Body of pancreas (tissue), 4 donors: ENCODE results near the gene BSDC1. TPM values are rescaled to one million over a fixed set of nuclear protein-coding genes. Genes with fewer than 3 reads are reported as not detected.

Source experiments
- ATAC-seq: fragments of 150-250 bp; one replicate; pipeline ENCODE4 v1.9.1; 2016
- DNase-seq, 4 donors: peaks; one replicate each; pipeline ENCODE4 v3.0.0-alpha.2; 2019
- H3K27ac ChIP-seq, 4 donors: fragments of 200-600 bp; sonication (generic); 1 replicate in 3 of 4; 2 replicates in 1 of 4; pipeline versions ENCODE4 v1.5.1 to v1.6.1; 2016 to 2019; ENCODE audit warnings: mild to moderate bottlenecking in 1 of 4, mixed read lengths in 1 of 4, moderate library complexity in 1 of 4
- H3K27me3 ChIP-seq, 2 donors: fragments of 200-600 bp; sonication (generic); one replicate each; pipeline ENCODE4 v1.6.0; 2016; ENCODE audit warnings: mild to moderate bottlenecking in 1 of 2
- H3K36me3 ChIP-seq, 2 donors: fragments of 200-600 bp; sonication (generic); replicated peaks in 1 of 2; 2 replicates each; pipeline ENCODE4 v1.5.1; 2016; ENCODE audit warnings: low read depth in 2 of 2; ENCODE audit not compliant: insufficient read depth in 1 of 2
- H3K4me1 ChIP-seq: fragments of 200-600 bp; sonication (generic); one replicate; pipeline ENCODE4 v1.6.0; 2016
- H3K4me3 ChIP-seq, 2 donors: fragments of 200-600 bp; sonication (generic); 1 replicate in 1 of 2; 2 replicates in 1 of 2; pipeline ENCODE4 v1.5.1; 2016 to 2019
- H3K9me3 ChIP-seq, 3 donors: fragments of 200-600 bp; sonication (generic); 1 replicate in 2 of 3; 2 replicates in 1 of 3; pipeline ENCODE4 v1.5.1; 2016
- POLR2A ChIP-seq, 3 donors: fragments of 450-650 bp; IDR thresholded peaks; one replicate each; pipeline ENCODE4 v1.6.1; 2016; ENCODE audit warnings: antibody characterized with exemption in 3 of 3, mild to moderate bottlenecking in 2 of 3
- WGBS, 2 donors: methylation state at CpG; one replicate each; pipeline ENCODE4 v1.1.5; 2017; 5-methylcytosine and 5-hydroxymethylcytosine counted together
- intact Hi-C: fragments of 100-400 bp; cut with DNase I; formaldehyde crosslinking; loops from one replicate; pipeline ENCODE4 v1.15.1; 2023
- total RNA-seq, 2 donors: library from RNA; depleted of rRNA; stranded (reverse); fragments of >200 nt; gene quantifications; one replicate each; pipeline ENCODE4 v1.1.0, GENCODE V29; 2016
- TF ChIP-seq, protein P1 (sequence below), 7 experiments: fragments of 450-650 bp in 4 of 7; fragments of 200-600 bp in 3 of 7; sonication (generic) in 3 of 7; IDR thresholded peaks; one replicate each; pipeline ENCODE4 v1.5.1; 2016 to 2019; ENCODE audit warnings: antibody characterized with exemption in 7 of 7

BSDC1 gene
- total RNA-seq, 2 donors from 2014 or later, result 53.2 to 83.7 TPM

DNA sequence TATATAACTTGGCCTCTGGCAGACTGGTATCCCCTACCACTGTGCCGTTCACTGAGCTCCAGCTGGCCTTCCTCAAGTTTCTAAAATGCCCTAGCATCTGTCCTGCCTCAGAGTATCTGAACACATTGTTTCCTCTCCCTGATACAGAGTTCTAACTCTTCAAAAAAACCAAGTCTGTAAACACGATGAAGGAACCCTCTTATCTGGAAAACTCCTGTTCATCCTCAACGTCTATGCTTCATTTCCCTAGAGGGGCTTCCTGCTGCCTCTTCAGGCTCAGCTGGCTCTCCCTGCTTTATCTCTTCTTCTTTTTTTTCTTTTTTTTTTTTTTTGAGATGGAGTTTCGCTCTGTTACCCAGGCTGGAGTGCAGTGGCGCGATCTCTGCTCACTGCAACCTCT, 5.6 kb downstream of the BSDC1 start:
- no peak overlapping the region for H3K27ac ChIP-seq
- H3K4me3 ChIP-seq, result no peak overlapping the region
- no peaks in the 10 kb centered on the region for H3K9me3 ChIP-seq
- H3K4me1 ChIP-seq, result peaks cover 24% of the 10 kb centered on the region
- TF ChIP-seq, protein P1, sequence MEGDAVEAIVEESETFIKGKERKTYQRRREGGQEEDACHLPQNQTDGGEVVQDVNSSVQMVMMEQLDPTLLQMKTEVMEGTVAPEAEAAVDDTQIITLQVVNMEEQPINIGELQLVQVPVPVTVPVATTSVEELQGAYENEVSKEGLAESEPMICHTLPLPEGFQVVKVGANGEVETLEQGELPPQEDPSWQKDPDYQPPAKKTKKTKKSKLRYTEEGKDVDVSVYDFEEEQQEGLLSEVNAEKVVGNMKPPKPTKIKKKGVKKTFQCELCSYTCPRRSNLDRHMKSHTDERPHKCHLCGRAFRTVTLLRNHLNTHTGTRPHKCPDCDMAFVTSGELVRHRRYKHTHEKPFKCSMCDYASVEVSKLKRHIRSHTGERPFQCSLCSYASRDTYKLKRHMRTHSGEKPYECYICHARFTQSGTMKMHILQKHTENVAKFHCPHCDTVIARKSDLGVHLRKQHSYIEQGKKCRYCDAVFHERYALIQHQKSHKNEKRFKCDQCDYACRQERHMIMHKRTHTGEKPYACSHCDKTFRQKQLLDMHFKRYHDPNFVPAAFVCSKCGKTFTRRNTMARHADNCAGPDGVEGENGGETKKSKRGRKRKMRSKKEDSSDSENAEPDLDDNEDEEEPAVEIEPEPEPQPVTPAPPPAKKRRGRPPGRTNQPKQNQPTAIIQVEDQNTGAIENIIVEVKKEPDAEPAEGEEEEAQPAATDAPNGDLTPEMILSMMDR (IDR thresholded peaks at IDR 0.05), result no peak
- TF ChIP-seq POLR2A (IDR thresholded peaks at IDR 0.05), result no peak
- WGBS, 2 donors, result 81 to 82% methylated on average over 4 to 6 of the region's 6 CpGs
- intact Hi-C loops, result no loop called here
- peaks cover 0 to 32% of the 10 kb centered on the region in 2 donors for H3K36me3 ChIP-seq
- no peaks in the 10 kb centered on the region for H3K27me3 ChIP-seq
- DNase-seq, result no peak
- no peak for ATAC-seq

DNA sequence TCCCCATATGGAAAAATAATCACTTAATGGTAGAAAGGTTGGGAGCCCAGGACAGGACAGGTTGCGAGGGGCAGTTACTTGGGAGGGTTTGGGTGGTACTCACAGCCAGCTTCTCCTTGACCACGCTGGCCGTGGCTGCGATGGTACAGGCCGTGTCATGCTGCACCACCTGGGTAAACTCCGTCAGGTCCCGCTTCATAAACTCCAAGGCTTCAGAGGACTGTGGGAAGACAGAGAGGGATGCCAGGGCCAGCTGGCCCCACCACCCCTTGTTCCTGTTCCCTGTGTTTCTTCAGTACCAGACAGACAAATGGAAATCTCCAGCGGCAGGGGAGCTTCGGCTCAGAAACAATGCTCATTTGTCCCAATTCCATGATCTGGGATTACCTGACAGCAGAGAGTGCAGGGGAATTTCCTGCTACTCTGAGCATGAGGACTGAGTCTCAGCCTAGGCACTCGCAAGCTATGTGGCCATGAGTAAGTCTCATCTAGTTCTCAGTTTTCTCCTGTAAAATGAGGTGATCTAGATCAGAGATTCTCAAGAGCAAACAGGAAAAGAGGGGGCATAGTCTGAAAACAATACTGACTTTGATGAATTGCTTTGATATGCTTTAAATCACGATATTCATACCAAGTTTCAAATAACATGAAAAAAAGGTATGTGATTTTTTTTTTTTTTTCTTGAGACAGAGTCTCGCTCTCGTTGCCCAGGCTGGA, 7.4 kb downstream of the BSDC1 start:
- Histone ChIP-seq H3K9me3 (no peaks in the 10 kb centered on the region), H3K4me1 (peaks cover 6% of the 10 kb centered on the region), H3K27ac (no peak overlapping the region), H3K36me3 (peaks cover 0 to 42% of the 10 kb centered on the region in 2 donors), H3K4me3 (no peak overlapping the region), H3K27me3 (no peaks in the 10 kb centered on the region)
- TF ChIP-seq POLR2A (IDR thresholded peaks at IDR 0.05), result no peak
- ATAC-seq, result no peak
- 75 to 80% methylated on average over 10 to 13 of the region's 13 CpGs for WGBS, 2 donors
- no peak for DNase-seq
- intact Hi-C loops, result no loop called here

GRCh38 chr1:32380057-32380456, 14.2 kb downstream of the BSDC1 start:
- peaks cover 7 to 62% of the 10 kb centered on the region in 2 donors for H3K36me3 ChIP-seq
- H3K4me1 ChIP-seq, result no peaks in the 10 kb centered on the region
- H3K4me3 ChIP-seq, result no peak overlapping the region
- no peak for TF ChIP-seq POLR2A (IDR thresholded peaks at IDR 0.05)
- TF ChIP-seq, protein P1 (IDR thresholded peaks at IDR 0.05), result no peak
- no peak overlapping the region for H3K27ac ChIP-seq
- DNase-seq, result no peak
- WGBS, 2 donors, result 93 to 94% methylated on average over 9 of the region's 9 CpGs
- no peak for ATAC-seq
- H3K9me3 ChIP-seq, result no peaks in the 10 kb centered on the region
- intact Hi-C loops, result no loop called here
- no peaks in the 10 kb centered on the region for H3K27me3 ChIP-seq

DNA sequence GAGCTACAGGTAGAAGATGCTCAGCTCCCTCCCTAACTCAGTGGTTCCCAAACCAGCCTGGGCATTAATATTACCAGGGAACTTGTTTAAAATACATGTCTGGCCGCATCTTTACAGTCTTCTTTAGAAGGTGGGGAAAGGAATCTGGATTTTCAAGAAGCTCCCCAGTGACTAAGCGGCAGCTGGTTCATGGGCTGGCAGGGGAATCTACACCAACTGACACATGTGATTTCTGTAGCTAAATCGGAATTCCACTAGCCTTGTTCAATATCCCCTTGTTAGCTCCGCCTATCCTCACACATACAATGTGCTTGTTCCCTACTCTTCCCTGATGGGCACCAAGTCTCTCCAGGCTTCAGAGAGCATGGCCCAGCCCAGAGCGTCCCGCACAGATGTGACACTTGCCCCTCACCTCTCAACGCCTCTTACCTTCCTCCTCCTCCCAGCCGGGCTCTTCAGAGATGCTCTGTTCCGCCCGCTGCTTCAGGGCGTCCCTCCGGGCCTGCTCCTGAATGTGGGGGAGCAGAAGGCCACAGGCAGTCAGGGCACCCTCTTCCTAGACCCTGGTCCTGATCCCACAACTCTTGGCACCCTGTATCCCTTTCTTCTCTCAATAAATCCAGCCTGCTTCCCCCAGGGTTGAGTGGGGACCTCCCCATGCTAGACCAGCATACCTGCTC, 16.6 kb downstream of the BSDC1 start:
- no peak for TF ChIP-seq POLR2A (IDR thresholded peaks at IDR 0.05)
- TF ChIP-seq, protein P1 (IDR thresholded peaks at IDR 0.05), result no peak
- Histone ChIP-seq H3K9me3 (no peaks in the 10 kb centered on the region), H3K4me3 (no peak overlapping the region), H3K4me1 (no peaks in the 10 kb centered on the region), H3K27ac (no peak overlapping the region), H3K36me3 (peaks cover 11 to 58% of the 10 kb centered on the region in 2 donors), H3K27me3 (no peaks in the 10 kb centered on the region)
- intact Hi-C loops, result no loop called here
- ATAC-seq (no peak), DNase-seq (no peak)
- WGBS, 2 donors, result 90 to 95% methylated on average over 12 of the region's 12 CpGs

DNA sequence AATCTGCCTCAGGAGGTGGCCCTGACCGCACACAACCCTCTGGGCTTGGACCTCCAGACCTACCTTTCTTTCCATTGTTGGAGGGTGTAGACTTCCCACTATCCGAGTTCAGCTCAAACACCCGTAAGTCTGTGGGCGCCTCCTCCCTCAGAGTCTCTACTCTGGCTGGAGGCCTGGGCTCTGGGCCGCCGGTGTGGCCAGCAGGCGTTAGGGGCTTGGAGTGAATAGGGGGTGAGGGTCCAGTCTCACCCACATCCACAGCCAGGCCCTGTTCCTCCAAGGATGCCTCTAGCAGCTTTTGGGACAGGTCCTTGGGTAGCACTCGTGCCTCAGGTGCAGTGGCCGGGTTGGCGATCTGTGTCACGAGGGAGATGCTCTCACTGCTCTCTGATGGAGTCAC, 18.0 kb downstream of the BSDC1 start:
- no peaks in the 10 kb centered on the region for H3K27me3 ChIP-seq
- H3K4me1 ChIP-seq, result no peaks in the 10 kb centered on the region
- intact Hi-C loops, result no loop called here
- ATAC-seq (no peak), DNase-seq (no peak)
- H3K4me3 ChIP-seq, result no peak overlapping the region
- peaks cover 11 to 64% of the 10 kb centered on the region in 2 donors for H3K36me3 ChIP-seq
- TF ChIP-seq POLR2A (IDR thresholded peaks at IDR 0.05), result no peak
- TF ChIP-seq, protein P1 (IDR thresholded peaks at IDR 0.05), result no peak
- H3K27ac ChIP-seq, result no peak overlapping the region
- 93 to 96% methylated on average over 5 to 10 of the region's 11 CpGs for WGBS, 2 donors
- no peaks in the 10 kb centered on the region for H3K9me3 ChIP-seq
